HCT116 (cell line): ENCODE data around the gene FLG. TPM values are rescaled to one million over a fixed set of nuclear protein-coding genes. Genes with fewer than 3 reads are reported as not detected.

ENCODE experiments used
- ATAC-seq: fragments of 200-7000 bp; cut with Tn5 transposase; 2 replicates; pipeline ENCODE4 v1.9.1; 2020; ENCODE audit warnings: mild to moderate bottlenecking, moderate library complexity
- BruUV-seq: library from RNA; stranded (reverse); fragments of 400-500 nt; replicated peaks from 2 replicates; lab custom pipeline; 2021; lab: Mats Ljungman, UMichigan
- CTCF ChIA-PET: fragments of 300-600 bp; sonication (Branson Sonifier 250); formaldehyde crosslinking; loops from one replicate; lab custom pipeline; 2021; ENCODE audit warnings: antibody characterized with exemption; lab: Charles Lee
- POLR2A ChIA-PET: fragments of 300-600, 350-600 bp; sonication (Branson Sonifier 250); formaldehyde crosslinking; loops from one replicate; lab custom pipeline; 2021; ENCODE audit warnings: antibody characterized with exemption; lab: Charles Lee
- RAD21 ChIA-PET, 2 experiments: fragments of 300-600 bp; sonication (Branson Sonifier 250); formaldehyde crosslinking; loops; one replicate each; lab custom pipeline; 2023; ENCODE audit warnings: low total read pairs in 2 of 2; ENCODE audit not compliant: uncharacterized antibody in 2 of 2, unreplicated experiment in 2 of 2, low non-redundant PET in 1 of 2; lab: Charles Lee
- DNase-seq: peaks from one replicate; pipeline ENCODE4 v3.0.0-alpha.2; 2010; ENCODE audit warnings: low read depth, low spot score
- H2AFZ ChIP-seq: fragments of 200-600 bp; shearing (Covaris generic), sonication (generic); 2 replicates; pipeline ENCODE4 v1.6.1; 2017; ENCODE audit warnings: low read depth, mixed run types, mixed read lengths, antibody characterized with exemption, low read length; ENCODE audit not compliant: poor library complexity, severe bottlenecking
- H3K27ac ChIP-seq: 2 replicates; pipeline ENCODE4 v1.5.1; 2012; ENCODE audit warnings: low read depth, low read length
- H3K27me3 ChIP-seq: fragments of 200-600 bp; sonication (generic); 2 replicates; pipeline ENCODE4 v1.6.1; 2016; ENCODE audit warnings: mixed run types, low read length, mixed read lengths; ENCODE audit not compliant: insufficient read depth
- H3K36me3 ChIP-seq, 2 experiments: fragments of 200-500 bp in 1 of 2; fragments of 200-600 bp in 1 of 2; sonication (Bioruptor generic) in 1 of 2; sonication (generic) in 1 of 2; 2 replicates each; pipeline versions ENCODE4 v1.5.1 to v1.6.1; 2014 to 2016; ENCODE audit warnings: low read length in 2 of 2, inconsistent platforms in 1 of 2, mixed read lengths in 1 of 2, mixed run types in 1 of 2; ENCODE audit not compliant: insufficient read depth in 2 of 2, control insufficient read depth in 1 of 2
- H3K4me1 ChIP-seq, 2 experiments: fragments of 200-600 bp in 1 of 2; sonication (generic) in 1 of 2; 2 replicates each; pipeline versions ENCODE4 v1.5.1 to v1.6.1; 2012 to 2017; ENCODE audit warnings: low read length in 2 of 2, inconsistent platforms in 1 of 2, mild to moderate bottlenecking in 1 of 2, mixed read lengths in 1 of 2, mixed run types in 1 of 2, moderate library complexity in 1 of 2; ENCODE audit not compliant: insufficient read depth in 2 of 2, control insufficient read depth in 1 of 2
- H3K4me2 ChIP-seq: fragments of 200-600 bp; sonication (generic); 2 replicates; pipeline ENCODE4 v1.6.1; 2017; ENCODE audit warnings: mixed run types, low read length, mixed read lengths
- H3K4me3 ChIP-seq, 2 experiments: fragments of 200-600 bp in 1 of 2; sonication (generic) in 1 of 2; replicated peaks in 1 of 2; 2 replicates each; pipeline ENCODE4 v1.5.1; 2011 to 2016; ENCODE audit warnings: low read length in 2 of 2, control low read depth in 1 of 2, low read depth in 1 of 2, mild to moderate bottlenecking in 1 of 2, mixed read lengths in 1 of 2, mixed run types in 1 of 2
- H3K79me2 ChIP-seq: fragments of 200-600 bp; sonication (generic); 2 replicates; pipeline ENCODE4 v1.6.1; 2017; ENCODE audit warnings: mild to moderate bottlenecking, mixed run types, low read length, moderate library complexity, mixed read lengths; ENCODE audit not compliant: insufficient read depth
- H3K9ac ChIP-seq: fragments of 200-600 bp; sonication (generic); 2 replicates; pipeline ENCODE4 v1.6.1; 2016; ENCODE audit warnings: low read length, mixed read lengths
- H3K9me2 ChIP-seq: fragments of 200-600 bp; sonication (generic), shearing (Covaris generic); 2 replicates; pipeline ENCODE4 v1.6.1; 2017; ENCODE audit warnings: mixed run types, mild to moderate bottlenecking, moderate library complexity; ENCODE audit not compliant: insufficient read depth
- H3K9me3 ChIP-seq, 2 experiments: fragments of 200-500 bp in 1 of 2; fragments of 200-600 bp in 1 of 2; sonication (Bioruptor generic) in 1 of 2; sonication (generic) in 1 of 2; 2 replicates each; pipeline ENCODE4 v1.6.1; 2014 to 2017; ENCODE audit warnings: low read length in 2 of 2, mixed read lengths in 2 of 2, inconsistent platforms in 1 of 2, low read depth in 1 of 2, mild to moderate bottlenecking in 1 of 2, mixed run types in 1 of 2, moderate library complexity in 1 of 2; ENCODE audit not compliant: control insufficient read depth in 1 of 2, insufficient read depth in 1 of 2
- H4K20me1 ChIP-seq: fragments of 200-600 bp; sonication (generic), shearing (Covaris generic); 2 replicates; pipeline ENCODE4 v1.6.1; 2017; ENCODE audit warnings: mixed run types, mild to moderate bottlenecking, moderate library complexity; ENCODE audit not compliant: insufficient read depth
- ATF3 ChIP-seq: IDR thresholded peaks from 2 replicates; pipeline ENCODE4 v1.6.1; 2012
- ELF1 ChIP-seq: IDR thresholded peaks from 2 replicates; pipeline ENCODE4 v1.6.1; 2012; ENCODE audit warnings: low read depth, borderline replicate concordance
- EZH2 ChIP-seq: fragments of 200-600 bp; sonication (generic); IDR thresholded peaks from 2 replicates; pipeline ENCODE4 v1.6.1; 2017; ENCODE audit warnings: antibody characterized with exemption, mixed run types
- EZH2phosphoT487 ChIP-seq: fragments of 200-600 bp; IDR thresholded peaks from 2 replicates; pipeline ENCODE4 v1.6.1; 2018; ENCODE audit warnings: antibody characterized with exemption, borderline replicate concordance
- FOSL1 ChIP-seq: IDR thresholded peaks from 2 replicates; pipeline ENCODE4 v1.6.1; 2012; ENCODE audit warnings: low read depth
- MAX ChIP-seq: IDR thresholded peaks from 2 replicates; pipeline ENCODE4 v1.6.1; 2012
- POLR2AphosphoS5 ChIP-seq: IDR thresholded peaks from 2 replicates; pipeline ENCODE4 v1.6.1; 2011; ENCODE audit warnings: mild to moderate bottlenecking, low read depth, low read length, moderate library complexity
- RAD21 ChIP-seq: IDR thresholded peaks from 2 replicates; pipeline ENCODE4 v1.6.1; 2012; ENCODE audit warnings: low read depth, mild to moderate bottlenecking
- REST ChIP-seq: IDR thresholded peaks from 2 replicates; pipeline ENCODE4 v1.6.1; 2012; ENCODE audit warnings: low read depth
- SP1 ChIP-seq: IDR thresholded peaks from 2 replicates; pipeline ENCODE4 v1.6.1; 2012; ENCODE audit warnings: low read depth
- TCF7L2 ChIP-seq: IDR thresholded peaks from 2 replicates; pipeline ENCODE4 v1.7.0; 2011; ENCODE audit warnings: borderline replicate concordance, inconsistent platforms; ENCODE audit not compliant: insufficient read depth, insufficient read length; ENCODE audit errors: extremely low read depth
- YY1 ChIP-seq: IDR thresholded peaks from 2 replicates; pipeline ENCODE4 v1.6.1; 2011; ENCODE audit warnings: low read length, low read depth, moderate library complexity, mild to moderate bottlenecking; ENCODE audit not compliant: insufficient replicate concordance; ENCODE audit errors: extremely low read depth
- ZFX ChIP-seq: fragments of 450-650 bp; IDR thresholded peaks from 2 replicates; pipeline ENCODE4 v1.6.1; 2017
- ZNF274 ChIP-seq: fragments of 200-500 bp; sonication (Bioruptor generic); IDR thresholded peaks from 2 replicates; pipeline ENCODE4 v1.6.1; 2014; ENCODE audit warnings: mild to moderate bottlenecking, low read depth, low read length, inconsistent platforms
- intact Hi-C: fragments of 100-400 bp; cut with micrococcal nuclease; formaldehyde crosslinking; loops from 2 replicates; pipeline ENCODE4 v1.10.0; 2022
- total RNA-seq: library from RNA; stranded (reverse); gene quantifications from one replicate; pipeline ENCODE4 v1.2.1, GENCODE V29; 2021; ENCODE audit not compliant: unreplicated experiment

FLG gene
- total RNA-seq, 1 experiment from 2014 or later = 0.02 TPM

- TF ChIP-seq ZNF274 = no peak
- TF ChIP-seq EZH2 = no peak
- TF ChIP-seq POLR2AphosphoS5 = no peak
- no peak for TF ChIP-seq SP1
- no peak for TF ChIP-seq MAX
- TF ChIP-seq ELF1 = no peak
- TF ChIP-seq ATF3 = no peak
- no peak for TF ChIP-seq EZH2phosphoT487
- no peak for TF ChIP-seq YY1
- no peak for TF ChIP-seq REST
- no peak for TF ChIP-seq FOSL1
- TF ChIP-seq RAD21 = no peak
- TF ChIP-seq TCF7L2 = no peak
- no peak for TF ChIP-seq ZFX
- BruUV-seq = no TSS peak
- DNase-seq = no peak
- no peak overlapping the region for H3K9ac ChIP-seq
- intact Hi-C loops = no loop called here
- no peaks in the 10 kb centered on the region for H3K4me1 ChIP-seq
- no peaks in the 10 kb centered on the region for H3K79me2 ChIP-seq
- no peaks in the 10 kb centered on the region for H3K36me3 ChIP-seq
- H3K27me3 ChIP-seq = no peaks in the 10 kb centered on the region
- H3K9me2 ChIP-seq = no peaks in the 10 kb centered on the region; the same call in 1 of the 2 replicates
- ChIA-PET CTCF (interaction anchor here (1.5 kb wide), 1 partner anchor 9 kb away, joined by 5 read pairs; no protein-coding TSS in a partner anchor), POLR2A (no interaction called here), RAD21 (no interaction called here)
- H3K4me2 ChIP-seq = no peak overlapping the region
- no peak overlapping the region for H2AFZ ChIP-seq
- no peaks in the 10 kb centered on the region for H4K20me1 ChIP-seq
- no peak overlapping the region for H3K4me3 ChIP-seq
- ATAC-seq = no peak
- H3K27ac ChIP-seq = no peak overlapping the region
- no peaks in the 10 kb centered on the region for H3K9me3 ChIP-seq
Measured at GRCh38 chr1:152356736-152357135, 31.7 kb upstream of the FLG start.
